Common myeloid progenitor, CD34-positive (primary cell): Measurements from ENCODE around the gene CHMP4B.
A peak's percentile ranks its signal among the peaks of the same experiment; 100 is the strongest.

ENCODE experiments used
- CTCF ChIA-PET: fragments of 350-600 bp; sonication (Branson Sonifier 250); formaldehyde crosslinking; loops from one replicate; lab custom pipeline; 2021; ENCODE audit warnings: antibody characterized with exemption; lab: Charles Lee
- POLR2A ChIA-PET: fragments of 350-600 bp; sonication (Branson Sonifier 250); formaldehyde crosslinking; loops from one replicate; lab custom pipeline; 2021; ENCODE audit warnings: antibody characterized with exemption; lab: Charles Lee
- DNase-seq, 3 donors: peaks; one replicate each; pipeline versions ENCODE4 v3.0.0 to v3.0.0-alpha.2; 2013
- H3K27ac ChIP-seq, 2 experiments: 1 replicate in 1 of 2; 2 replicates in 1 of 2; pipeline ENCODE4 v1.7.0; 2013; ENCODE audit warnings: inconsistent platforms in 2 of 2, low read length in 2 of 2, mild to moderate bottlenecking in 2 of 2, low read depth in 1 of 2, moderate library complexity in 1 of 2; ENCODE audit not compliant: severe bottlenecking in 2 of 2, insufficient read depth in 1 of 2, poor library complexity in 1 of 2
- H3K27me3 ChIP-seq, 5 experiments: replicated peaks in 2 of 5; 1 replicate in 3 of 5; 2 replicates in 2 of 5; pipeline versions ENCODE4 v1.6.1 to v1.7.0; 2013; ENCODE audit warnings: low read length in 4 of 5, mild to moderate bottlenecking in 2 of 5, moderate library complexity in 2 of 5, inconsistent platforms in 1 of 5; ENCODE audit not compliant: insufficient read depth in 5 of 5, control insufficient read depth in 4 of 5
- H3K36me3 ChIP-seq, 4 experiments: 1 replicate in 2 of 4; 2 replicates in 2 of 4; pipeline versions ENCODE4 v1.6.1 to v1.7.0; 2013; ENCODE audit warnings: low read length in 3 of 4, control low read depth in 1 of 4, mild to moderate bottlenecking in 1 of 4; ENCODE audit not compliant: control insufficient read depth in 4 of 4, insufficient read depth in 4 of 4
- H3K4me1 ChIP-seq, 4 experiments: 1 replicate in 3 of 4; 2 replicates in 1 of 4; pipeline versions ENCODE4 v1.6.1 to v1.7.1; 2013; ENCODE audit warnings: low read length in 3 of 4, mild to moderate bottlenecking in 3 of 4, control low read depth in 1 of 4, inconsistent platforms in 1 of 4, moderate library complexity in 1 of 4; ENCODE audit not compliant: control insufficient read depth in 4 of 4, insufficient read depth in 4 of 4; ENCODE audit errors: control extremely low read depth in 1 of 4
- H3K4me3 ChIP-seq, 7 experiments: 1 replicate in 4 of 7; 2 replicates in 3 of 7; pipeline versions ENCODE4 v1.5.1 to v1.7.0; 2013; ENCODE audit warnings: mild to moderate bottlenecking in 7 of 7, low read length in 6 of 7, moderate library complexity in 6 of 7, inconsistent platforms in 2 of 7, low read depth in 2 of 7, control low read depth in 1 of 7; ENCODE audit not compliant: insufficient read depth in 4 of 7, control insufficient read depth in 1 of 7; ENCODE audit errors: extremely low read depth in 1 of 7
- H3K9me3 ChIP-seq, 5 experiments: 1 replicate in 4 of 5; 2 replicates in 1 of 5; pipeline versions ENCODE4 v1.6.1 to v1.7.1; 2013; ENCODE audit warnings: low read length in 4 of 5, mild to moderate bottlenecking in 2 of 5, inconsistent platforms in 1 of 5, low read depth in 1 of 5, moderate library complexity in 1 of 5; ENCODE audit not compliant: control insufficient read depth in 4 of 5, insufficient read depth in 2 of 5; ENCODE audit errors: control extremely low read depth in 1 of 5
- WGBS: methylation state at CpG from one replicate; pipeline ENCODE4 v1.1.5; 2013; ENCODE audit not compliant: insufficient coverage; 5-methylcytosine and 5-hydroxymethylcytosine counted together

The CHMP4B gene

GRCh38 chr20:33789109-33789857, 21.9 kb upstream of the CHMP4B start:
- whole genome bisulfite sequencing = 97% methylated on average over 11 of the region's 11 CpGs
- CTCF ChIA-PET = interaction anchor here (1.0 to 1.6 kb wide), 2 partner anchors 18 to 204 kb away, joined by 3 read pairs; no protein-coding TSS in a partner anchor
- Histone ChIP-seq H3K4me1 (peaks cover 3 to 13% (median 8%) of the 10 kb centered on the region in 4 experiments), H3K4me3 (no peak overlapping the region), H3K27ac (no peak overlapping the region), H3K9me3 (no peaks in the 10 kb centered on the region), H3K27me3 (no peaks in the 10 kb centered on the region), H3K36me3 (peaks cover 0 to 5% (median 1%) of the 10 kb centered on the region in 4 experiments)
- DNase-seq = no peak
- POLR2A ChIA-PET = no interaction called here

DNA sequence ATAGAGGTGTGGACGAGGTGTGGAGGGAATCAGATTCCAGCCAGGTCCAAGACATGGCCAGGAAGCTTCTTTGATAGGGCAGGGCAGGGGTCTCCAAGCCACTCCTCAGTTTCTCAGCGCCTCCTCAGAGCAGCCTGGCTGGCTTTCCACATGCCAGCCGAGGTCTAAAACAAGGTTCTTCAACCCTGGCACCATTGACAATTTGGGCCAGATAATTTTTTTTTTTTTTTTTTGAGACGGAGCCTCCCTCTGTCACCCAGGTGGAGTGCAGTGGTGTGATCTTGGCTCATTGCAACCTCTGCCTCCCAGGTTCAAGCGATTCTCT, 21.3 kb upstream of the CHMP4B start:
- Histone ChIP-seq H3K4me1 (peaks cover 3 to 13% (median 8%) of the 10 kb centered on the region in 4 experiments), H3K9me3 (no peaks in the 10 kb centered on the region), H3K27me3 (no peaks in the 10 kb centered on the region), H3K36me3 (peaks cover 0 to 5% (median 1%) of the 10 kb centered on the region in 4 experiments), H3K4me3 (no peak overlapping the region), H3K27ac (no peak overlapping the region)
- POLR2A ChIA-PET = no interaction called here
- 90% methylated on average over 2 of the region's 5 CpGs for WGBS
- DNase-seq = no peak
- CTCF ChIA-PET = interaction anchor here (1.0 kb wide), 1 partner anchor 203 kb away, joined by 3 read pairs; no protein-coding TSS in a partner anchor

GRCh38 chr20:33790566-33790965, 20.6 kb upstream of the CHMP4B start:
- H3K9me3 ChIP-seq = no peaks in the 10 kb centered on the region
- no peaks in the 10 kb centered on the region for H3K27me3 ChIP-seq
- ChIA-PET CTCF (interaction anchor here (1.2 kb wide), 1 partner anchor 37 kb away, joined by 3 read pairs; no protein-coding TSS in a partner anchor), POLR2A (no interaction called here)
- 98% methylated on average over 11 of the region's 11 CpGs for WGBS
- no peak overlapping the region for H3K27ac ChIP-seq
- no peak overlapping the region for H3K4me3 ChIP-seq
- peaks cover 3 to 13% (median 8%) of the 10 kb centered on the region in 4 experiments for H3K4me1 ChIP-seq
- no peak for DNase-seq
- peaks cover 0 to 5% (median 1%) of the 10 kb centered on the region in 4 experiments for H3K36me3 ChIP-seq

- POLR2A ChIA-PET = no interaction called here
- peaks cover 3 to 13% (median 8%) of the 10 kb centered on the region in 4 experiments for H3K4me1 ChIP-seq
- no peaks in the 10 kb centered on the region for H3K9me3 ChIP-seq
- 98% methylated on average over 31 of the region's 31 CpGs for WGBS
- peaks cover 0 to 5% (median 1%) of the 10 kb centered on the region in 4 experiments for H3K36me3 ChIP-seq
- H3K4me3 ChIP-seq = no peak overlapping the region
- no peak for DNase-seq
- no peak overlapping the region for H3K27ac ChIP-seq
- no peaks in the 10 kb centered on the region for H3K27me3 ChIP-seq
- CTCF ChIA-PET = interaction anchor here (1.2 kb wide), 2 partner anchors 37 to 63 kb away, joined by 3 read pairs; no protein-coding TSS in a partner anchor
Measured at GRCh38 chr20:33791021-33791420, 20.1 kb upstream of the CHMP4B start.

DNA sequence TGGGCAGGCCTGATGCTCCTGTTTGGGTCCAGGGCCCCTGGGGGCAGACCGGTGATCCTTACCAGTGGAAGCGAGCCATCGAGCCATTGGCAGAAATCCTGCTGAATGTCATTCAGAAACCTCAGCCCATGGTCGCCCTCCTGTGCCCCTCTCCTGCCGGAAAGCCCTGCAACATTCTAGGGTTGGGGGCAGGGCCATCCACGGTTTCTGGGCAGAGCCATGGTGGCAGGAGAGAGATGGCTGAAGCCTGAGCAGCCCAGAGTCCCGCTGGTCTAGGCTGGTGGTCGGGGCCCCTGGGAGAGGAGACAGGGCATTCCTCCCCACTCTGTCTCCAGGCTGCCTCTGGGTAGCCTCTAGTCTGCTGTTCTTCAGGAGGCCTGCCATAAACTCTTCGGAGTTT, 19.6 kb upstream of the CHMP4B start:
- 96% methylated on average over 9 of the region's 9 CpGs for WGBS
- POLR2A ChIA-PET = no interaction called here

GRCh38 chr20:33791959-33792597, 19.1 kb upstream of the CHMP4B start:
- 89% methylated on average over 13 of the region's 13 CpGs for WGBS
- Histone ChIP-seq H3K27ac (no peak overlapping the region), H3K27me3 (no peaks in the 10 kb centered on the region), H3K36me3 (peaks cover 0 to 5% (median 1%) of the 10 kb centered on the region in 4 experiments), H3K4me3 (no peak overlapping the region), H3K4me1 (peaks cover 1 to 10% (median 6%) of the 10 kb centered on the region in 4 experiments), H3K9me3 (no peaks in the 10 kb centered on the region)
- POLR2A ChIA-PET = interaction anchor here (0.6 kb wide), 1 partner anchor 1634 kb away, joined by 4 read pairs; no protein-coding TSS in a partner anchor
- peak in 2 of 3 donors; percentile 48 to 50 for DNase-seq
- CTCF ChIA-PET = interaction anchor here (0.7 to 2.5 kb wide), 13 partner anchors 12 to 282 kb away, joined by 3 to 9 read pairs (median 3); partner anchors contain the start of gene CHMP4B

More for the DNA sequence above, 19.6 kb upstream of the CHMP4B start:
- no peak overlapping the region for H3K27ac ChIP-seq
- peaks cover 3 to 13% (median 8%) of the 10 kb centered on the region in 4 experiments for H3K4me1 ChIP-seq
- H3K36me3 ChIP-seq = peaks cover 0 to 5% (median 1%) of the 10 kb centered on the region in 4 experiments
- H3K4me3 ChIP-seq = no peak overlapping the region
- H3K27me3 ChIP-seq = no peaks in the 10 kb centered on the region
- CTCF ChIA-PET = interaction anchor here (1.1 to 2.5 kb wide), 6 partner anchors 20 to 278 kb away, joined by 3 to 9 read pairs (median 4); partner anchors contain the start of gene CHMP4B
- DNase-seq = no peak
- H3K9me3 ChIP-seq = no peaks in the 10 kb centered on the region
